Hippocampal formation (tissue), 2 donors: Measurements from ENCODE around the gene NGRN.

Source experiments
- DNase-seq, 2 donors: peaks; one replicate each; lab custom pipeline; 2025; lab: John Stamatoyannopoulos, UW

The NGRN gene

DNA sequence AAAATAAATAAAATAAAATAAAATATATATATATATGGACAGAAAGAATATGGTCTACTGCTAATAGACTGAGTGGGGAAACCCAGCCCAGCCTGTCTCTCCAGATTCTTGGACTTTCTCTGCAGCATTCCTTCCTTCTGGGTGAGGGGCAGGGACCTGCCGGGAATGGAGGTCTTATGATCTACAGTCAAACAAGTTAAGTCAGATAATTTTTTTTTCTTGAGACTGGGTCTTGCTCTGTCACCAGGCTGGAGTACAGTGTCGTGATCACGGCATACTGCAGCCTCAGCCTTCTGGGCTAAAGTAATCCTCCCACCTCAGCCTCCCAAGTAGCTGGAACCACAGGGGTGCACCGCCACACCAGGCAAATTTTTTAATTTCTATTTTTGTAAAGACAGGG is 53.1 kb downstream of the NGRN start:
- no peak for DNase-seq

DNA sequence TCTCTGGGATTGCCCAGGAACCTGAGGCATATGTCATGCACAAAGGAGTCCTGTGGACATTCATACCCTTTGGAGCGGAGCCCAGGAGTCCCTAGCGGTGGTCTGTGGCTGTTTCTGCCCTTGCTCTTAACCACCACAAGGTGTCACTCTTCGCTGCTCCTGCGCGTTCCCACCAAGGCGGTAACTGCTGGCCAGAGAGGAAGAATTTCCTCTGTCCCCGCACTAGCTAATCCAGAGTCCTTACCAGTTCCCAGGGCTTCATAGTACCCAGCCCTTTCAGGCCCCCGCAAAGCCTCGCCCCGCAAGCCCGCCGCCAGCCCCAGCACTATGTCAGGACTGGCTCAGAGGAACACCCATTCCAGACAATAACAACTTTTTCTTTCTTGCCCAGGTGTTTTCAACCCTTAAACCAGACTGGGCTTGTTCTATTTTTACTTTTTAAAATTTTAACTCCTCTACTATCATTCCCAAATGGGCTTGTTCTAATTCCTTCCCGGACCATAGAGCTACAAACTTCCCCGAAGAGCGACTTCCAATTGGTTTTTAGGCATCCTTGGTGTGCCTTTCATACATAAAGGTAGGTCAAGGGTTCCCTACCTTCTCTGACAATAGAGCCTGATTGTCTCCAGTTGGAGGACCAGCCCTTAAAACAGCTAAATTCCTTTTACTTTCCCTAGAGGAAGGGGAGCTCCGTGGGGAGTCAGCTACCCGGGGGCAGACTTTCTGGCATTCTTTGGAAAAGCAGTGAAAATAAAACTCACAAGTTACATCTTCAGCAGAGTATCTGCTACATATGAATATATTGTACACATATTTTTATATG is 54.8 kb downstream of the NGRN start:
- DNase-seq = peak; percentile 75 to 87

DNA sequence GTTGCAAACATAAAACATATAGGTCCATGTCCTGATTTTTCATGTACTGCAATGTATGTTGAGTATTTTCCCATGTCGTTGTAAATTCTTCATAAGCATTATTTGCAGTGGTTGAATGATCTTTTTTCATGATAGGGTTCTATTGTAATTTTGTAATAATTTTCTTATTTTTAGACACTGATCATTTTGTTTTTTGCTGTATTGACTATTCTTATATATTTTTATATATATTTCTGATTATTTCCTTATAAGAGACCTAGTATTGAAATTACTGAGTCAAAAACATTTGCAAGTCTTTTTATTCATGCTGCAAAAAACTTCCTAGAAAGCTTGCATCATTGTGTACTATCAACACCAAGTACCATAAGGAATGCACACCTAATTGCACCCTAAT is 55.4 kb downstream of the NGRN start:
- no peak for DNase-seq
